ENCODE measurements around the gene MLLT3. TPM values are rescaled to one million over a fixed set of nuclear protein-coding genes. Genes with fewer than 3 reads are reported as not detected.

MLLT3 gene
- total and polyA plus RNA-seq, 2 donors (not counting 3 experiments of a cell fraction or from before 2014, with no cell fraction given) = 6.1 to 10.0 TPM

DNA sequence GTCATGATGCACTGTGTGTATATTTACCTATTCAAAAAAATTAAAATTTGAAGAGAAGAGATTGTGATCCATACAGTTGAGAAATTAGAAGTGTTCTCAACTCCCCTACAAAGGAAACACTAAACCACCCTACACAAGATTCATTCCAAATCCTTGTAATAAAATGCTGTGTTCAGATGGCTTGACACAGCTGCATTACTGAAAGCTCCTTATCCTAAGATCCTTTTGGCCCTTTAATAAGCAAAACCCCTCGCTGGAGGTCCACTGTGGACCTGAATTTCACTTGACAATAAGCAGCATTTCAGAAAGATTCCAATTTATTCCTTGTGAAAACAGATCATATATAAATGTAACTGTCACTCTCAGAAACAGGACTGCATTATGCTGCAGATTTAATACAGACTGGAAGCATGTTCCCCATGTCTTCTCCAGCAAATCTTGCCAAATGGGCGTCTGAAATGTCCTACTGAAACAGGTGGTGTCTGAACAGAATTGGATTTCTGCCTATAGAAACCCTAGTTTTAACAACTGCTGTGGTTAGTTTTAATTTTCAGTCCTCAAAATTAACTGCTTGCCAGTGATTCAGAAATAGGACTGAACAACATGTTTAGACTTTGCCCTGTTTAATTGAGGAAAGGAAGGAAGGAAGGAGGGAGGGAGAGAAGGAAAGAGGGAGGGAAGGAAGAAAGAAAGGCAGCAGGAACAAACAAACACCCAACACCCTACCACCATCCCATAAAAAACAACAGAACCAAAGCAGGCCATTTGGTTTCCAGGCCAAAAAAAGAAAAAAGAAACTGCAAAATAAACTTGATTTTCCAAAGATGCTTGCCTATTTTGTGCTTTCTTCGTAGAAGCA lies 179.6 kb downstream of the MLLT3 start:
- no TSS peak for BruUV-seq (replicated peaks)
- no peak overlapping the region for H3K27ac ChIP-seq (ENCODE audit: insufficient read depth, low read depth, low read length)
- no peak overlapping the region for H3K9ac ChIP-seq (replicated peaks; ENCODE audit: extremely low read depth, insufficient read depth, low read length)
- H3K36me3 ChIP-seq (ENCODE audit: control insufficient read depth in 2 of 2, extremely low read depth in 1 of 2, insufficient read depth in 2 of 2, low read length in 2 of 2) = no peaks in the 10 kb centered on the region
- no peaks in the 10 kb centered on the region for H4K20me1 ChIP-seq (replicated peaks; ENCODE audit: control insufficient read depth, extremely low read depth, insufficient read depth, low read length)
- CTCF ChIA-PET = interaction anchor here (0.6 kb wide), 1 partner anchor 257 kb away, joined by 3 read pairs; no protein-coding TSS in a partner anchor
- intact Hi-C loops (cut with micrococcal nuclease) = no loop called here
- H3K4me3 ChIP-seq (replicated peaks in 1 of 3; ENCODE audit: insufficient read depth in 1 of 3, low read depth in 1 of 3, low read length in 3 of 3) = no peak overlapping the region
- H3K9me3 ChIP-seq (replicated peaks; ENCODE audit: control insufficient read depth, insufficient read depth, low read length) = no peaks in the 10 kb centered on the region
- FAIRE-seq = no peak
- DNase-seq (ENCODE audit: low read depth, low spot score) = peak; percentile 8
- POLR2A ChIA-PET = no interaction called here
- H3K79me2 ChIP-seq (ENCODE audit: control insufficient read depth, insufficient read depth, low read length) = no peaks in the 10 kb centered on the region
- H3K9me1 ChIP-seq (replicated peaks; ENCODE audit: control insufficient read depth, extremely low read depth, insufficient read depth, low read length) = no peaks in the 10 kb centered on the region
- H3K4me2 ChIP-seq (ENCODE audit: insufficient read depth, low read length) = no peak overlapping the region
- no peak overlapping the region for H2AFZ ChIP-seq (ENCODE audit: low read depth, low read length)
- H3K4me1 ChIP-seq (ENCODE audit: control insufficient read depth, extremely low read depth, insufficient read depth, low read length) = no peaks in the 10 kb centered on the region
- no peak for TF ChIP-seq EZH2 (IDR thresholded peaks at IDR 0.05; ENCODE audit: borderline replicate concordance, low read depth, low read length, severe bottlenecking)
- dilution Hi-C loops (cut with MboI; ENCODE audit: extremely low pct_ligation_motif_present, low sequenced_read_pairs) = no loop called here
- no peaks in the 10 kb centered on the region for H3K27me3 ChIP-seq (ENCODE audit: control insufficient read depth in 2 of 2, insufficient read depth in 2 of 2, low read length in 2 of 2)

DNA sequence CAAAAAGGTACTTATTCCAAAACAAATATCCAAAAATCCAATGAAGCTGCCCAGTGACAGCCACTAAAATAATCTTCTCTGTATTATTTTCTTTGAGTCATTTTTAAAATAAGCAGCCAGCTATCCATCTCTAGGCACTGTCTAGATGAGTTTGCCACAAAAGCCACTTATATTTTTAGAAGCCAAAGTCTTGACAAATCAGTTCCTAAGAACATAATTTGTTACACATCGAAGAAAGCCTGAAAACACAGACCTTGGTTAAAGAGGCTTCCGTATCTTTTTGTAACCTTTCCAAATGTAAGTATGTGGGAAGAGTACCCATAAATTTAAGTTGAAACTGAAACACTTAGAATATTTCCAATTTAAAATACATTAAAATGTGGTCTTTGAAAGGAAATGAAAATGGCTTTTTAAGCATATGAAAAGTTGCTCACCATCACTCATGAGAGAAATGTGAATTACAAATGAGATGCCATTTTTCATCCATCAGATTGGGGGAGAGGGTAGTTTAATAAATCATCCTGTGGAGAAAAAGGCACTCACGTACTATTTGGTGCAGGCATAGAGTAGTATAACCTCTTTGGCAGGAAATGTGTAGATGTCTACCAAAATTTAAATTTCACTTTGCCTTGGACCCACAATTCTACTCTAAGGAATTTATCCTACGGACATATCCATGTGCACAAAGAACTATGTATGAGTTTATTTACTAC lies 180.4 kb downstream of the MLLT3 start:
- H3K27me3 ChIP-seq (ENCODE audit: control insufficient read depth in 2 of 2, insufficient read depth in 2 of 2, low read length in 2 of 2) = no peaks in the 10 kb centered on the region
- no TSS peak for BruUV-seq (replicated peaks)
- H3K9me1 ChIP-seq (replicated peaks; ENCODE audit: control insufficient read depth, extremely low read depth, insufficient read depth, low read length) = no peaks in the 10 kb centered on the region
- no peaks in the 10 kb centered on the region for H3K36me3 ChIP-seq (ENCODE audit: control insufficient read depth in 2 of 2, extremely low read depth in 1 of 2, insufficient read depth in 2 of 2, low read length in 2 of 2)
- H3K79me2 ChIP-seq (ENCODE audit: control insufficient read depth, insufficient read depth, low read length) = no peaks in the 10 kb centered on the region
- dilution Hi-C loops (cut with MboI; ENCODE audit: extremely low pct_ligation_motif_present, low sequenced_read_pairs) (no loop called here), intact Hi-C loops (cut with micrococcal nuclease) (no loop called here)
- H3K4me2 ChIP-seq (ENCODE audit: insufficient read depth, low read length) = no peak overlapping the region
- no peaks in the 10 kb centered on the region for H4K20me1 ChIP-seq (replicated peaks; ENCODE audit: control insufficient read depth, extremely low read depth, insufficient read depth, low read length)
- CTCF ChIA-PET = interaction anchor here (0.6 kb wide), 1 partner anchor 257 kb away, joined by 3 read pairs; no protein-coding TSS in a partner anchor
- TF ChIP-seq GATA2 (IDR thresholded peaks at IDR 0.05; ENCODE audit: insufficient read depth, insufficient read length, low read depth, low read length) (no peak), POLR2A (IDR thresholded peaks at IDR 0.05; ENCODE audit: low read depth, low read length) (no peak), MYC (IDR thresholded peaks at IDR 0.05; ENCODE audit: low read depth, low read length) (no peak), EZH2 (IDR thresholded peaks at IDR 0.05; ENCODE audit: borderline replicate concordance, low read depth, low read length, severe bottlenecking) (no peak), JUN (IDR thresholded peaks at IDR 0.05; ENCODE audit: borderline replicate concordance, insufficient read depth, insufficient read length, low read depth) (no peak), FOS (IDR thresholded peaks at IDR 0.05; ENCODE audit: borderline replicate concordance, insufficient read depth, low read length) (no peak), POLR2AphosphoS5 (IDR thresholded peaks at IDR 0.05; ENCODE audit: insufficient read depth, low read depth, low read length) (no peak)
- TF ChIP-seq, protein P1, sequence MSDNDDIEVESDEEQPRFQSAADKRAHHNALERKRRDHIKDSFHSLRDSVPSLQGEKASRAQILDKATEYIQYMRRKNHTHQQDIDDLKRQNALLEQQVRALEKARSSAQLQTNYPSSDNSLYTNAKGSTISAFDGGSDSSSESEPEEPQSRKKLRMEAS (IDR thresholded peaks at IDR 0.05; ENCODE audit: insufficient read depth, insufficient read length) = no peak
- TF ChIP-seq, protein P2, sequence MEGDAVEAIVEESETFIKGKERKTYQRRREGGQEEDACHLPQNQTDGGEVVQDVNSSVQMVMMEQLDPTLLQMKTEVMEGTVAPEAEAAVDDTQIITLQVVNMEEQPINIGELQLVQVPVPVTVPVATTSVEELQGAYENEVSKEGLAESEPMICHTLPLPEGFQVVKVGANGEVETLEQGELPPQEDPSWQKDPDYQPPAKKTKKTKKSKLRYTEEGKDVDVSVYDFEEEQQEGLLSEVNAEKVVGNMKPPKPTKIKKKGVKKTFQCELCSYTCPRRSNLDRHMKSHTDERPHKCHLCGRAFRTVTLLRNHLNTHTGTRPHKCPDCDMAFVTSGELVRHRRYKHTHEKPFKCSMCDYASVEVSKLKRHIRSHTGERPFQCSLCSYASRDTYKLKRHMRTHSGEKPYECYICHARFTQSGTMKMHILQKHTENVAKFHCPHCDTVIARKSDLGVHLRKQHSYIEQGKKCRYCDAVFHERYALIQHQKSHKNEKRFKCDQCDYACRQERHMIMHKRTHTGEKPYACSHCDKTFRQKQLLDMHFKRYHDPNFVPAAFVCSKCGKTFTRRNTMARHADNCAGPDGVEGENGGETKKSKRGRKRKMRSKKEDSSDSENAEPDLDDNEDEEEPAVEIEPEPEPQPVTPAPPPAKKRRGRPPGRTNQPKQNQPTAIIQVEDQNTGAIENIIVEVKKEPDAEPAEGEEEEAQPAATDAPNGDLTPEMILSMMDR (IDR thresholded peaks at IDR 0.05; ENCODE audit: extremely low read depth in 1 of 2, insufficient read depth in 1 of 2, low read depth in 1 of 2, low read length in 2 of 2) = no peak
- no peak overlapping the region for H3K27ac ChIP-seq (ENCODE audit: insufficient read depth, low read depth, low read length)
- H3K4me1 ChIP-seq (ENCODE audit: control insufficient read depth, extremely low read depth, insufficient read depth, low read length) = no peaks in the 10 kb centered on the region
- no peak overlapping the region for H2AFZ ChIP-seq (ENCODE audit: low read depth, low read length)
- POLR2A ChIA-PET = no interaction called here
- no peak overlapping the region for H3K9ac ChIP-seq (replicated peaks; ENCODE audit: extremely low read depth, insufficient read depth, low read length)
- H3K9me3 ChIP-seq (replicated peaks; ENCODE audit: control insufficient read depth, insufficient read depth, low read length) = no peaks in the 10 kb centered on the region
- DNase-seq (ENCODE audit: low read depth, low spot score) (no peak), FAIRE-seq (no peak)
- no peak overlapping the region for H3K4me3 ChIP-seq (replicated peaks in 1 of 3; ENCODE audit: insufficient read depth in 1 of 3, low read depth in 1 of 3, low read length in 3 of 3)

Data from endothelial cell of umbilical vein (primary cell).